ENCODE results near the gene YPEL5.

GRCh38 chr2:30177956-30178355, 31.1 kb downstream of the YPEL5 start:
- no peak for TF ChIP-seq CTCF (IDR thresholded peaks at IDR 0.05)
- no peak for TF ChIP-seq POLR2A (IDR thresholded peaks at IDR 0.05)

Data from testis (tissue), 2 donors.